ENCODE data around the gene EML3.

DNA sequence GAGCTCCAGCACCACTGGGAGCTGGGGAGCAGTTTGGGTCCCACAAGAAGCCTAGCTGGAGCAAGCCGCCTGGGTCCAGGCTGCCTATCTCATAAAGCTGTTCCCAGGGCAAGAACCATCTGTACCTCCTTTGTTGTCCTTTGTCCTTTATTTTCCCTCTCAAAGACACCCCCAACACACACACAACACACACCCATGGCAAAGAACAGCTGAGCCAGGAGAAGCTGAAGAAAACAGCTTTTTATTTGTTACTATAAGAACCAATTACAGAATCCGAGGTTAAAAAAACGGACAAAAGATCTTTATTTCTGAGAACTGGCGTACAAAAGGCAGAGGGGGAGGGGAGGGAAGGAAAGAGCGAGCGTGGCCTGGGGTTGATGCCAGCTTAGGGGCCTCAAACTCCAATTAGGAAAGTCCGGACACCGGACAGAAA is 19.6 kb downstream of the EML3 start:
- no peak for TF ChIP-seq NR1H2 (CRISPR knock-in tag; IDR thresholded peaks at IDR 0.05)
- TF ChIP-seq, protein P1, sequence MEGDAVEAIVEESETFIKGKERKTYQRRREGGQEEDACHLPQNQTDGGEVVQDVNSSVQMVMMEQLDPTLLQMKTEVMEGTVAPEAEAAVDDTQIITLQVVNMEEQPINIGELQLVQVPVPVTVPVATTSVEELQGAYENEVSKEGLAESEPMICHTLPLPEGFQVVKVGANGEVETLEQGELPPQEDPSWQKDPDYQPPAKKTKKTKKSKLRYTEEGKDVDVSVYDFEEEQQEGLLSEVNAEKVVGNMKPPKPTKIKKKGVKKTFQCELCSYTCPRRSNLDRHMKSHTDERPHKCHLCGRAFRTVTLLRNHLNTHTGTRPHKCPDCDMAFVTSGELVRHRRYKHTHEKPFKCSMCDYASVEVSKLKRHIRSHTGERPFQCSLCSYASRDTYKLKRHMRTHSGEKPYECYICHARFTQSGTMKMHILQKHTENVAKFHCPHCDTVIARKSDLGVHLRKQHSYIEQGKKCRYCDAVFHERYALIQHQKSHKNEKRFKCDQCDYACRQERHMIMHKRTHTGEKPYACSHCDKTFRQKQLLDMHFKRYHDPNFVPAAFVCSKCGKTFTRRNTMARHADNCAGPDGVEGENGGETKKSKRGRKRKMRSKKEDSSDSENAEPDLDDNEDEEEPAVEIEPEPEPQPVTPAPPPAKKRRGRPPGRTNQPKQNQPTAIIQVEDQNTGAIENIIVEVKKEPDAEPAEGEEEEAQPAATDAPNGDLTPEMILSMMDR (IDR thresholded peaks at IDR 0.05), result no peak
- no peak for TF ChIP-seq ESRRA (CRISPR knock-in tag; IDR thresholded peaks at IDR 0.05; ENCODE audit: borderline replicate concordance)

All from WTC11 (cell line).